IPS-NIHi7 (cell line): ENCODE data around the gene RRP7A.
"Not testable (repeated sequence)": the region's sequence is repeated elsewhere in the genome, so short reads cannot be mapped to it uniquely, and the experiment has no call there.

Source experiments
- DNase-seq: peaks from one replicate; pipeline ENCODE4 v3.0.0; 2012; ENCODE audit warnings: mixed read lengths; ENCODE audit errors: extremely low spot score

The RRP7A gene

GRCh38 chr22:42536166-42536565 lies 16.6 kb upstream of the RRP7A start:
- no peak for DNase-seq

DNA sequence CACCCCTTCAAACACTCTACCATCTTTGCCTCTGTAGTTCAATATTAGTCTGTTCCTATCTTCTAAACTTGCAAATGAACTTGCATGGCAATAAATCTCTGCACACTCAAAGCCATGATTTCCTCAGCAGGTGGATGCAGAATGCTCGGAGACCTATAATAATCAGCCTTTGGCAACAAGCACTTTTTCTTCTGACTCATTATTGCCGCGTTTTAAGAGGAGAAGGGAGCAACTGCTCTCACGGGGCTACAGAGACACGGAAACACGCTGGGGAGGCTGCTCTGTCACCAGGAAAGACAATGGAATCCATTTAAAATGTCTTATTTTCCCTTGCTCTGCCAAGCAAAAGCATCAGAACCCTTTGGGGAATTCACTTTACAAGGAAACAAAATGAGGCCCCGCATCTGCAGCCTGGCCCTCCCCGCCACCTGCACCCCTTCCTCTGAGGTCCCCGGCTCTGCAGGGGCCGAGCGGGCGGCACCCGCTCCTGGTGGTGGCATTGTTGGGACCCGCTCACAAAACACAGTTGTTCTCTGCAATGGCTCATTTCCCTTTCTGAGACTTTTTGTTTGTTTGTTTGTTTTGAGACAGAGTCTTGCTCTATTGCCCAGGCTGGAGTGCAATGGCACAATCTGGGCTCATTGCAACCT lies 15.6 kb upstream of the RRP7A start:
- DNase-seq: not testable (repeated sequence)

DNA sequence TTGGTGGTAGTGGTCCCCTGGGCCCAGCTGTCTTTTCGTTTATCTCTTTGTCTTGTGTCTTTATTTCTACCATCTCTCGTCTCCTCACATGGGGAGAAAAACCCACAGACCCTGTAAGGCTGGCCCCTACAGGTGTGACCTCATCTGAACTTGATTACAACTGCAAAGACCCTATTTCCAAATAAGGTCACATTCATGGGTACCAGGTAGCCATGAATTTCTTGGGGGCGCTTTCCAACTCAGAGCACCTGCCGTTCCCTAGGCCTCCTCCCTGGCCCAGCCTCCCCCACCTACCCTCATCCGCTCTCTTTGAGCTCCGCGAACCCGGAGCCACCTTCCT lies 14.0 kb upstream of the RRP7A start:
- DNase-seq: no peak

- DNase-seq: not testable (repeated sequence)
These were observed 11.9 kb upstream of the RRP7A start for GRCh38 chr22:42531401-42532084.

- DNase-seq: not testable (repeated sequence)
These were observed 9.8 kb upstream of the RRP7A start for GRCh38 chr22:42529435-42529834.

DNA sequence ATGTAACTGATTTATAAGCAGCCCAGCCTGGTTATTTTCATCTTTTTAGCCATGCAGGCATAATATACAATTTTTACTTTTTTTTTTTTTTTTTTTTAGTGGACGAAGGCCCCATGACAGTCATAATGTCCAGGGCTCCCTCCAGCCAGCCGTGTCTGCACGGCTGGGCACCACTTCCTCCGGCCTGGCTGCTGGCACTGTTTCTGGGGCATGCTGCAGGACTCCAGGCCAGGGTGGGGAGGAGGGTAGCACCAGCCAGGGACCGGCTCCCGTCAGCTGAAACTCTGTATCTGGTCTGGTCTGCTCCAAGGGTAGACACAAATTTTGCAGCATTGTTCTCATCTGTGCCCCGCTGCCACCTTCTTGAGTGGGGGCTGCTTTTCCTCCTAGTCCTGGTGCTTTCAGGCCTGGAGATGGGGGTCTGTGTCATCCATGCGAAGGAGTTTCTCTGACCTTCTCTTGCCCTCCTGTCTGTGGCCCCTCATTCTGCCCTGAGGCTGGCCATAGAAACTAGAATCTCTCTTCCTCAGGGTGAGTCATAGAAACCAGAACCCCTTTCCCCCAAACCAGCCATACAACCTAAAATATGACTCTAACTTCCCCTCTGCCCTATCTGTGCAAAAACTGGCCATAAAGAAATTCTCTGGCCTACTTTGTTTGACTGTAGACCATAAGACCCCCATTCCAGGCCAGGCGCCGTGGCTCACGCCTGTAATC lies 9.2 kb upstream of the RRP7A start:
- no peak for DNase-seq

DNA sequence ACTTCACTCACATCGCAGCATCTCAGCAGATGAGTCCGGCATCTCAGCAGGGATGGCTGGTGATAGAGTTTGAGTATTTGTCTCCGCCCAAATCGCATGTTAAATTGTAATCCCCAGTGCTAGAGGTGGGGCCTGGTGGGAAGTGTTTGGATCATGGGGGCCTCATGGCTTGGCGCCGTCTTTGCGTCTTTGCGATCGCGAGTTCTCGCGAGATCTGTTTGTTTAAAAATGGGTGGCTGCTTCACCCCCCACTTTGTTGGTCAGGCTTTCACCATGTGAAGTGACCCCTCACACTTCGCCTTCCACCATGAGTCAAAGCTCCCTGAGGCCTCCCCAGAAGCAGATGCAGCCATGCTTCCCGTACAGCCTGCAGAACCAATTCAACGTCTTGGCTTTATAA lies 3.0 kb upstream of the RRP7A start:
- DNase-seq: no peak

GRCh38 chr22:42521228-42521546 lies 1.6 kb upstream of the RRP7A start:
- DNase-seq: no peak

DNA sequence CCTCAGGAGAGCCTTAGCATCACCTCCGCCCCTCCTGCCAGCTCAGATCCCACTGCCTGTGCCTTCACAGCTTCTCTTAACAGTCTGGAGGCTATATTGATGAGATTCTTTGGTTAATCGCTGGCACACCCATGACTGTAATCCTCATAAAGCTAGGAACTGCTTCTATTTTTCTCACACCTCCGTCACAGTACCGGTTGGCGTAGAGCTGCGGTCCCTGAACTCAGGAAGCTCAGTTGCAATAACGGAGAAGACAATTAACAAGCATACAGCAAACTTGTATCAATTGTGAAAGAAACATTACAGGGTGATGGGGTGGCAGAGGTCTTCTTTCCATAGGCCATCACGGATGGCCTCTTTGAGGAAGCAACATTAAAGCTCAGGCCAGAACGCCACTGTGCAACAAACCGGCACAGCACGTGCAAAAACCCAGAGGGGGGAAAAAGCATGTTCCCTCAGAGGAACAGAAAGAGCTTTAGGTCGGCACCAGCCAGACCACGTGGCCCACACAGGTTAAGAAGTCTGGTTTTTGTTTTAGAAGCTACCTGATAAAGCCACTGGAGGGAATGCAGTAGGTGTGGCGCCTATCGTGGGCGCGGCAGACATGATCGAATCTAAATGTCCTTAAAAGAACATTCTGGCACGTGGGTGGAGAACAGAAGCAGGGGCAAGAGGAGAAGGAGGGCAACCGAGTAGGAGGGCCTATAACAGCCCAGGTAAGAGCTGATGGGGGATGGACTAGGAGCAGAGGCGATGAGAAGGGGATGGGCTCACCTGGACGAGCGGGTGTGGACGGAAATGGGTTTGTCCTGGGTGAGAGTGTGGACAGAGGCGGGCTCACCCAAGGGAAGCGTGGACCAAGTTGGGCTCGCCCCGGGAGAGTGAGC lies 715 bp downstream of the RRP7A start:
- not testable (repeated sequence) for DNase-seq

- not testable (repeated sequence) for DNase-seq
These were observed 2.5 kb downstream of the RRP7A start for GRCh38 chr22:42517103-42517502.

DNA sequence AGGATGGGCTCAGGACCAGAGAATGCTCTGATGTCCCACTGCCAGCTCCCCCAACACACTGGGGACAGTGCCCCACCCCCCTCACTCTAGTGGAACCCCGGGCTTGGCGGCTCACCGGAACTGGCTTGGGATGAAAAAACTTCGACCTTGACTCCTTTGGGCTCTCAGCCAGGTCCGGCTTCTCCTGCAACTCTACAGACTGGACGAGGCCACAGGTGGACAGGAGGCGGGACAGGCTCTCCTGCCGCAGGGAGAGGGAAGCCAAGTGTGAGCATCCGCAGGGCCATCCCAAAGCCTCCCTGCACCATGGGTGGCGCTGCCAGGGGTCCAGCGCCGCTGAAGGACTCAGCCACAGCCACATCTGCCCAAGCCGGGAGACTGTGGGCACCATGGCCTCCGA lies 3.7 kb downstream of the RRP7A start:
- DNase-seq: no peak

DNA sequence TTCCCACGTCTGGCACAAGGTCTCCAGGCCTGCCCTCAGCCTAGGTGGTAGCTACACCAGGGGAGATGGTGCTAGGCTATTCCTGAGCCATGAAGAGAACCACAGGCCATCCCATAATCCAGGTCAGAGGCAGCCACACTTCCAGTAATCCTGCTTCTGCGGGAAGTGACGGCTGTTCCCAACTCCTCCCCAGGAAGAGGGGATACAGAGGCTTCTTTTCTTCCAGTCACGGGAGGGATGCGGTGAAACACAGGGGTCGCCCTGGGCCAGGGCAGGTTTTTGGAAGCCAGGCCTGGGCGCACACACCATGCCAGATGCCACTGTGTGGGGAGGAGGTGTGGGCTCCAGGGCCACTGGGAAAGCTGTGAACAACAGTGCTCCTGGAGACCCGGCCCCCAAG lies 4.3 kb downstream of the RRP7A start:
- DNase-seq: not testable (repeated sequence)

GRCh38 chr22:42514331-42514730 lies 5.3 kb downstream of the RRP7A start:
- DNase-seq: not testable (repeated sequence)

- peak; percentile 35 for DNase-seq
These were observed 7.2 kb downstream of the RRP7A start for GRCh38 chr22:42512273-42512990.

GRCh38 chr22:42511401-42511891 lies 8.2 kb downstream of the RRP7A start:
- DNase-seq: no peak

DNA sequence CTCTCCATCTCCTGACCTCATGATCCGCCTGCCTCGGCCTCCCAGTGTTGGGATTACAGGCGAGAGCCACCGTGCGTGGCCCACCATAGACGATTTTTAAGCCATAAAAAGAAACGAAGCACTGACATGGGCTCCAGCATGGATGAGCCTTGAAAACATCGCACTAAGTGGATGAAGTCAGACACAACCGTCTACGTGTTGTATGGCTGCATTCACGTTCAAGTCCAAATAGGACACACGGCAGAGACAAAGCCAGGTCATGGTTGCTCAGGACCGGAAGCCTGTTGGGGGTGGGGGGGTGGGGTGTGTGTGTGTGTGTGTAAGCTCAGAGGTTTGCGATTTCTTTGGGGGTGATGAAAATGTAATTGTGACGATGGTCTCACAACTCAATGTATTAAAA lies 10.0 kb downstream of the RRP7A start:
- DNase-seq: no peak

DNA sequence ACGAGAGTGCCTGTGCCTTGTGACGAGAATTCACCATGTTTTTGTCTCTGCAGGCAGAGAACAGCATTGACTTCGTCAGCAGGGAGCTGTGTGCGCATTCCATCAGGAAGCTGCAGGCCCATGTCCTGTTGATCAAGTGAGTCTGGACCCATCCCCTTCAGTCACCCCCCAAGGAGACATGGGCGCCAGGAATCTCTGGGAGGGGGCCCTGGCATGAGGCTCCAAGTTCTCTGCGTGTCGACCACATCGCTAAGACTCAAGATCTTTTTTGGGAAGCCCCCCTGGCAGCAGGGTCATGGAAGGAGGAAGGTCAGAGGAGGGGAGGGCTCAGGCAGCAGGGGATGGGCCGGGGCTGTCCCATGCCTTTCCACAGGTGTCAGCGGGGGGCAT lies 10.6 kb downstream of the RRP7A start:
- not testable (repeated sequence) for DNase-seq

GRCh38 chr22:42508327-42508974 lies 11.1 kb downstream of the RRP7A start:
- DNase-seq: not testable (repeated sequence)

DNA sequence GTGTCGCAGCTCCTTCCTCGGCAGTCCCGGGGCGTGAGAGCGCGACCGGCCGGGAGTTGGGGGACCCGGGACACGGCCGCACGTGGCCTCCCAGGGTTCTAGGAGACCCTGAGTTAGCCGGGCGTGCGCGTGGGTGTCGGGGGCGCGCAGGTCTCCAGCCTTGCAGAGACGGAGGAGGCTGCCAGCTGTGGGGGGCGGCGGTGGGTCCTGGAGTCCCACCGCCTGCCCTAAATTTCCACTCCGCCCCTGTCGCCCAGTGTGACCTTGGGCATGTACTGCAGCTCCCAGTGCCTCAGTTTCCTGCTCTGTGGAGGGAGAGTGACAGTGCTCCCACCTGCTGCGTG lies 18.8 kb downstream of the RRP7A start:
- no peak for DNase-seq

GRCh38 chr22:42500161-42500835 lies 19.3 kb downstream of the RRP7A start:
- peak; percentile 99 for DNase-seq
